ENCODE measurements around the gene ZRANB3. TPM values are rescaled to one million over a fixed set of nuclear protein-coding genes. Genes with fewer than 3 reads are reported as not detected.

Gene ZRANB3
- total RNA-seq, 2 experiments from 2014 or later: 21.4 to 21.5 TPM

DNA sequence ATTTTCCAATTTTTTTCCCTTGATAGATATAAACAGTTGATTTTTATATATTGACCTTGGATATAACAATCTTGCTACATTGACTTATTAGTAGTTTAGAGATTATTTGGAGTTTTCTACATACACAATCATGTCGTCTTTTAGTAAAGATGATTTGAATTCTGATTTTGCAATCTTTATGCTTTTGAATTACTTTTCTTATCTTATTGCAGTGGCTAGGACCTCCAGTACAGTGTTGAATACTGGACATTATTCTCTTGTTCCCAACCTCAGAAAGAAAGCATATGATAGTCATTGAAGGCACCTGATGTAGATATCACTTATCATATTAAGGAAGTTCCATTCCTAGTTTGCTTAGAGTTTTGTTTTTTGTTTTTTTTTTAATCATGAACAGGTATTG lies 388.7 kb downstream of the ZRANB3 start:
- Mint-ChIP-seq H3K27me3 (no peaks in the 10 kb centered on the region), H3K4me1 (ENCODE audit: low read depth) (peaks cover 4% of the 10 kb centered on the region), H3K36me3 (ENCODE audit: low read depth) (peaks cover 42% of the 10 kb centered on the region), H3K4me3 (no peak overlapping the region), H3K9me3 (peaks cover 13% of the 10 kb centered on the region), H3K27ac (no peak overlapping the region)
- intact Hi-C loops (cut with micrococcal nuclease): no loop called here
- TF ChIP-seq CTCF (IDR thresholded peaks at IDR 0.05): no peak
- DNase-seq (no peak), ATAC-seq (no peak)
- ChIA-PET POLR2A (no interaction called here), CTCF (no interaction called here)

DNA sequence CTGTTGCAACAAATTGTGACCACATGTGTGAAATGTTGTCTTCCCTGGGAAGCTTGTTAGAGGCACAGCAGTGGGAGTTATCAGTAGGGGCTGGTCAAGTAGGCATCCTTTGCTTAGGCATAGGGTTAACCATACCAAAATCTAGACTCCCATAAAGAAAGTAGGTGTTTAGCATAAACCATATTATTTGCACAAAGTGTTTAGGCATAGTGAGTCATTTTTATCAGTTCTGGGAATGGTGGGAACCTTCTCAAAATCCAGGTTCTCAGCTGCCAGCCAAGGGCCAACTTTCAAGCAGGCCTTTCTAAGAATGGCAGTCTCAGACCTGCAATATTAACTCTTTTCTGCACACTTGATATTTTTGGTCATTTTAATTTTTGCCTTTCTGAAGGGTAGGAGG lies 390.4 kb downstream of the ZRANB3 start:
- POLR2A ChIA-PET: interaction anchor here (1.5 kb wide), 1 partner anchor 12 kb away, joined by 3 read pairs; no protein-coding TSS in a partner anchor
- intact Hi-C loops (cut with micrococcal nuclease): no loop called here
- ATAC-seq (no peak), DNase-seq (no peak)
- H3K27ac Mint-ChIP-seq: no peak overlapping the region
- no peak for TF ChIP-seq CTCF (IDR thresholded peaks at IDR 0.05)
- H3K9me3 Mint-ChIP-seq: peaks cover 13% of the 10 kb centered on the region
- CTCF ChIA-PET: interaction anchor here (0.7 kb wide), 1 partner anchor 433 kb away, joined by 5 read pairs; no protein-coding TSS in a partner anchor
- H3K4me3 Mint-ChIP-seq: no peak overlapping the region
- peaks cover 4% of the 10 kb centered on the region for H3K4me1 Mint-ChIP-seq (ENCODE audit: low read depth)
- H3K27me3 Mint-ChIP-seq: no peaks in the 10 kb centered on the region
- peaks cover 53% of the 10 kb centered on the region for H3K36me3 Mint-ChIP-seq (ENCODE audit: low read depth)

- H3K27ac Mint-ChIP-seq: peak overlapping the region; percentile 48
- H3K36me3 Mint-ChIP-seq (ENCODE audit: low read depth): peaks cover 42% of the 10 kb centered on the region
- H3K9me3 Mint-ChIP-seq: no peaks in the 10 kb centered on the region
- ATAC-seq: no peak
- ChIA-PET CTCF (interaction anchor here (1.0 kb wide), 1 partner anchor 128 kb away, joined by 4 read pairs; no protein-coding TSS in a partner anchor), POLR2A (no interaction called here)
- no peak for DNase-seq
- peaks cover 8% of the 10 kb centered on the region for H3K4me1 Mint-ChIP-seq (ENCODE audit: low read depth)
- TF ChIP-seq CTCF (IDR thresholded peaks at IDR 0.05): no peak
- no peaks in the 10 kb centered on the region for H3K27me3 Mint-ChIP-seq
- no peak overlapping the region for H3K4me3 Mint-ChIP-seq
- intact Hi-C loops (cut with micrococcal nuclease): no loop called here
Observed at GRCh38 chr2:135132314-135132713, 398.7 kb downstream of the ZRANB3 start.

- no peaks in the 10 kb centered on the region for H3K9me3 Mint-ChIP-seq
- intact Hi-C loops (cut with micrococcal nuclease): no loop called here
- peaks cover 8% of the 10 kb centered on the region for H3K4me1 Mint-ChIP-seq (ENCODE audit: low read depth)
- no peak for TF ChIP-seq CTCF (IDR thresholded peaks at IDR 0.05)
- peak overlapping the region; percentile 10 for H3K27ac Mint-ChIP-seq
- CTCF ChIA-PET: interaction anchor here (1.1 kb wide), 1 partner anchor 127 kb away, joined by 5 read pairs; no protein-coding TSS in a partner anchor
- H3K4me3 Mint-ChIP-seq: no peak overlapping the region
- H3K27me3 Mint-ChIP-seq: no peaks in the 10 kb centered on the region
- ATAC-seq (no peak), DNase-seq (no peak)
- POLR2A ChIA-PET: no interaction called here
- H3K36me3 Mint-ChIP-seq (ENCODE audit: low read depth): peaks cover 39% of the 10 kb centered on the region
Observed at GRCh38 chr2:135130751-135131150, 400.3 kb downstream of the ZRANB3 start.

GRCh38 chr2:135125940-135126339 lies 405.1 kb downstream of the ZRANB3 start:
- ChIA-PET POLR2A (no interaction called here), CTCF (interaction anchor here (1.2 kb wide), 1 partner anchor 122 kb away, joined by 3 read pairs; no protein-coding TSS in a partner anchor)
- no peaks in the 10 kb centered on the region for H3K9me3 Mint-ChIP-seq
- H3K36me3 Mint-ChIP-seq (ENCODE audit: low read depth): peaks cover 27% of the 10 kb centered on the region
- H3K27ac Mint-ChIP-seq: no peak overlapping the region
- H3K27me3 Mint-ChIP-seq: no peaks in the 10 kb centered on the region
- intact Hi-C loops (cut with micrococcal nuclease): no loop called here
- ATAC-seq (no peak), DNase-seq (no peak)
- H3K4me1 Mint-ChIP-seq (ENCODE audit: low read depth): peaks cover 6% of the 10 kb centered on the region
- no peak for TF ChIP-seq CTCF (IDR thresholded peaks at IDR 0.05)
- no peak overlapping the region for H3K4me3 Mint-ChIP-seq
